WI38 (cell line): ENCODE measurements around the gene ABCA4.
A peak's percentile ranks its signal among the peaks of the same experiment; 100 is the strongest.

Source experiments
- H3K4me3 ChIP-seq: 2 replicates; pipeline ENCODE4 v1.5.1; 2011; ENCODE audit warnings: low read depth, mild to moderate bottlenecking, control low read depth, low read length
- CTCF ChIP-seq: IDR thresholded peaks from 2 replicates; pipeline ENCODE4 v1.5.1; 2012; ENCODE audit warnings: low read depth, mild to moderate bottlenecking, control low read depth, low read length

Gene ABCA4

GRCh38 chr1:94048413-94049164 lies 72.4 kb downstream of the ABCA4 start:
- no peak for TF ChIP-seq CTCF
- no peak overlapping the region for H3K4me3 ChIP-seq

DNA sequence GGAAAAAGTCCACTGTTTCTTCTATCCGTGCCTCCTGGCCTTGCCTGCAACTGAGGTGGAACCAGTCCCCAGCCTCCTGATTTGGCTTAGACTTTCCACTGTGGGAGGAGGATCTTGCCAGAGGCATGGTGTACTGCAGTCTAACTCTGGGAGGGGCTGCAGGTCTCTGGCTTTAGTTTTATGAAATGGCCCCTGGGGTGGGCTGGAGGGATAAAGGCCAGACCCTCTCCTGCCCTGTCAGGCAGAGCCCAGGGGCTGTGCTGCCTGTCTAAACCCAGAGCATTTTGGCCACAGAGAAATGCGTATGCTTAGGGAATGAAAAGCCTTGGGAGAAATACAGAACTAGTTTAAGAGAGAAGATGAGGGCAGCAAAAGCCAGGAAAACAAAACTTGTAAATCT lies 73.0 kb downstream of the ABCA4 start:
- no peak for TF ChIP-seq CTCF
- H3K4me3 ChIP-seq, result no peak overlapping the region

- peak; percentile 68 for TF ChIP-seq CTCF
- H3K4me3 ChIP-seq, result no peak overlapping the region
Observed at GRCh38 chr1:94045465-94046056, 75.4 kb downstream of the ABCA4 start.

- no peak for TF ChIP-seq CTCF
- no peak overlapping the region for H3K4me3 ChIP-seq
Observed at GRCh38 chr1:94044891-94045290, 76.1 kb downstream of the ABCA4 start.

DNA sequence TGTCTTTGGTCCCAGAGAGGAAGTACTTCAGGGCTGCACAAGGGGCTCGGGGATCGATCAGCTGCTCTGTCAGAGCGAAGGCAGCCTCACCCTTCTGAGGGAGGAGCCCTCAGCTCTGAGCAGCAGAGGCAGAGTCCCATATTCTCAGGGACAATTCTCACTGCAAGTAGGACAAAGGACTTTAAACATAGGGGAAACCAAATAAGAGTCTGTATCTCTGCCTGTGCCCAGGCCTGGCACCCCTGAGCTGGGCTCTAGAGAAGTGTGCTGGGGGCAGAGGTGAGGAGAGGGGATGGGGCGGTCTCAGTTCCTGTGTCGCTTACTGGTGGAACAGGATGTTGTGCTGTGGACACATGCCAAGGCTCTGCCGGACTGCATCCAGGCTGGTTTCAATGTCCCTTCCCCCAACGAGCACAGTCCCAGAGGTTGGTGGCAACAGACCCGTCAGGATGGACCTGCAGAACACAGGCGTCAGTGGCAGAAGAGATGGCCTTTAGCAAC lies 76.6 kb downstream of the ABCA4 start:
- TF ChIP-seq CTCF, result no peak
- H3K4me3 ChIP-seq, result no peak overlapping the region

- no peak overlapping the region for H3K4me3 ChIP-seq
- no peak for TF ChIP-seq CTCF
Observed at GRCh38 chr1:94043738-94044289, 77.1 kb downstream of the ABCA4 start.

- TF ChIP-seq CTCF, result no peak
Observed at GRCh38 chr1:94042388-94042787, 78.6 kb downstream of the ABCA4 start.

More at GRCh38 chr1:94042388-94042787, 78.6 kb downstream of the ABCA4 start:
- no peak overlapping the region for H3K4me3 ChIP-seq
